ENCODE results near the gene EXTL2.
A peak's percentile ranks its signal among the peaks of the same experiment; 100 is the strongest.

EXTL2 gene

GRCh38 chr1:100875228-100875627 lies 19.4 kb downstream of the EXTL2 start:
- peak; percentile 78; the same call in 1 of the 2 replicates for TF ChIP-seq ZNF2 (tag by site-specific recombination; IDR thresholded peaks at IDR 0.05)
- TF ChIP-seq ZNF558 (tag by site-specific recombination; IDR thresholded peaks at IDR 0.05) = no peak
- TF ChIP-seq SALL2 (tag by site-specific recombination; IDR thresholded peaks at IDR 0.05; ENCODE audit: borderline replicate concordance) = no peak
- H3K27ac ChIP-seq (ENCODE audit: extremely low read depth, low read depth, low read length) = no peak overlapping the region
- no peak overlapping the region for H3K4me3 ChIP-seq (ENCODE audit: low read depth, low read length)
- no peaks in the 10 kb centered on the region for H3K9me3 ChIP-seq (ENCODE audit: control insufficient read depth, insufficient read depth, low read depth, low read length)
- POLR2A ChIA-PET = no interaction called here
- CTCF ChIA-PET = interaction anchor here (0.5 to 1.6 kb wide), 3 partner anchors 7 to 27 kb away, joined by 3 to 5 read pairs (median 3); no protein-coding TSS in a partner anchor
- no peaks in the 10 kb centered on the region for H3K4me1 ChIP-seq (ENCODE audit: control insufficient read depth, insufficient read depth, low read length)
- peaks cover 0 to 14% of the 10 kb centered on the region in 2 experiments; a peak in 1 of 3 replicates for H3K36me3 ChIP-seq (ENCODE audit: control insufficient read depth in 2 of 2, insufficient read depth in 1 of 2, low read length in 2 of 2)

- CTCF ChIA-PET = no interaction called here
- POLR2A ChIA-PET = no interaction called here
- H3K9me3 ChIP-seq (ENCODE audit: control insufficient read depth, insufficient read depth, low read depth, low read length) = no peaks in the 10 kb centered on the region
- H3K36me3 ChIP-seq (ENCODE audit: control insufficient read depth in 2 of 2, insufficient read depth in 1 of 2, low read length in 2 of 2) = peaks cover 0 to 14% of the 10 kb centered on the region in 2 experiments; a peak in 1 of 3 replicates
- H3K4me1 ChIP-seq (ENCODE audit: control insufficient read depth, insufficient read depth, low read length) = no peaks in the 10 kb centered on the region
- no peak overlapping the region for H3K4me3 ChIP-seq (ENCODE audit: low read depth, low read length)
- H3K27ac ChIP-seq (ENCODE audit: extremely low read depth, low read depth, low read length) = no peak overlapping the region
- TF ChIP-seq RBAK (tag by site-specific recombination; IDR thresholded peaks at IDR 0.05) (no peak), ZNF280C (tag by site-specific recombination; IDR thresholded peaks at IDR 0.05) (no peak), ZNF549 (tag by site-specific recombination; IDR thresholded peaks at IDR 0.05) (no peak), ZFP3 (tag by site-specific recombination; IDR thresholded peaks at IDR 0.05; ENCODE audit: low read depth) (no peak), BCL11B (tag by site-specific recombination; IDR thresholded peaks at IDR 0.05; ENCODE audit: low read depth) (no peak), YY1 (tag by site-specific recombination; IDR thresholded peaks at IDR 0.05) (no peak), ZFP69B (tag by site-specific recombination; IDR thresholded peaks at IDR 0.05) (no peak), ZNF670 (tag by site-specific recombination; IDR thresholded peaks at IDR 0.05; ENCODE audit: low read depth) (no peak), ZNF114 (tag by site-specific recombination; IDR thresholded peaks at IDR 0.05) (no peak), ZNF843 (tag by site-specific recombination; IDR thresholded peaks at IDR 0.05) (no peak), ZNF274 (IDR thresholded peaks at IDR 0.05; ENCODE audit: low read length) (no peak), ZNF274 (tag by site-specific recombination; IDR thresholded peaks at IDR 0.05; ENCODE audit: borderline replicate concordance) (no peak), ZNF302 (tag by site-specific recombination; IDR thresholded peaks at IDR 0.05; ENCODE audit: low read depth) (no peak), ZNF10 (tag by site-specific recombination; IDR thresholded peaks at IDR 0.05) (no peak), ZNF391 (tag by site-specific recombination; IDR thresholded peaks at IDR 0.05; ENCODE audit: borderline replicate concordance, low read depth) (no peak), ZNF335 (tag by site-specific recombination; conservative IDR thresholded peaks at IDR 0.05) (no peak)
Measured at GRCh38 chr1:100874433-100874832, 20.2 kb downstream of the EXTL2 start.

- peaks cover 0 to 7% of the 10 kb centered on the region in 2 experiments; a peak in 1 of 3 replicates for H3K36me3 ChIP-seq (ENCODE audit: control insufficient read depth in 2 of 2, insufficient read depth in 1 of 2, low read length in 2 of 2)
- no peak overlapping the region for H3K4me3 ChIP-seq (ENCODE audit: low read depth, low read length)
- ChIA-PET CTCF (interaction anchor here (0.7 to 6.4 kb wide), 2 partner anchors 251 to 410 kb away, joined by 4 to 162 read pairs; no protein-coding TSS in a partner anchor), POLR2A (no interaction called here)
- no peak overlapping the region for H3K27ac ChIP-seq (ENCODE audit: extremely low read depth, low read depth, low read length)
- H3K9me3 ChIP-seq (ENCODE audit: control insufficient read depth, insufficient read depth, low read depth, low read length) = no peaks in the 10 kb centered on the region
- H3K4me1 ChIP-seq (ENCODE audit: control insufficient read depth, insufficient read depth, low read length) = no peaks in the 10 kb centered on the region
- TF ChIP-seq ZNF324 (tag by site-specific recombination; IDR thresholded peaks at IDR 0.05) (no peak), MZF1 (tag by site-specific recombination; IDR thresholded peaks at IDR 0.05; ENCODE audit: borderline replicate concordance) (no peak), ZNF132 (tag by site-specific recombination; IDR thresholded peaks at IDR 0.05; ENCODE audit: borderline replicate concordance) (no peak), ZNF266 (tag by site-specific recombination; IDR thresholded peaks at IDR 0.05; ENCODE audit: low read depth) (no peak), ZNF596 (tag by site-specific recombination; IDR thresholded peaks at IDR 0.05) (no peak), ZNF148 (tag by site-specific recombination; IDR thresholded peaks at IDR 0.05; ENCODE audit: borderline replicate concordance) (no peak), ZNF792 (tag by site-specific recombination; IDR thresholded peaks at IDR 0.05) (no peak), YY2 (tag by site-specific recombination; IDR thresholded peaks at IDR 0.05) (no peak), ZNF394 (tag by site-specific recombination; IDR thresholded peaks at IDR 0.05; ENCODE audit: borderline replicate concordance) (no peak), ZNF530 (tag by site-specific recombination; IDR thresholded peaks at IDR 0.05; ENCODE audit: low read depth) (no peak)
Measured at GRCh38 chr1:100869996-100870395, 24.6 kb downstream of the EXTL2 start.
